Liver (tissue), 9 donors: ENCODE results near the gene PLEKHA8. TPM values are rescaled to one million over a fixed set of nuclear protein-coding genes. Genes with fewer than 3 reads are reported as not detected.

Experiments
- DNase-seq: peaks from one replicate; pipeline ENCODE4 v3.0.0-alpha.2; 2017; ENCODE audit warnings: low spot score
- H3K27ac ChIP-seq, 2 donors: one replicate each; pipeline ENCODE4 v1.7.0; 2013; ENCODE audit warnings: inconsistent platforms in 2 of 2, low read length in 2 of 2, control low read depth in 1 of 2, low read depth in 1 of 2, mild to moderate bottlenecking in 1 of 2
- H3K27me3 ChIP-seq, 4 donors: one replicate each; pipeline versions ENCODE4 v1.6.1 to v1.7.0; 2013; ENCODE audit warnings: low read length in 3 of 4, inconsistent platforms in 1 of 4, mild to moderate bottlenecking in 1 of 4, moderate library complexity in 1 of 4; ENCODE audit not compliant: control insufficient read depth in 4 of 4, insufficient read depth in 4 of 4
- H3K36me3 ChIP-seq, 4 donors: one replicate each; pipeline versions ENCODE4 v1.6.1 to v1.7.0; 2013; ENCODE audit warnings: low read length in 3 of 4, mild to moderate bottlenecking in 3 of 4, low read depth in 1 of 4, moderate library complexity in 1 of 4; ENCODE audit not compliant: control insufficient read depth in 4 of 4, insufficient read depth in 3 of 4
- H3K4me1 ChIP-seq, 4 donors: one replicate each; pipeline versions ENCODE4 v1.6.1 to v1.7.0; 2013; ENCODE audit warnings: low read length in 3 of 4, mild to moderate bottlenecking in 3 of 4, moderate library complexity in 1 of 4; ENCODE audit not compliant: control insufficient read depth in 4 of 4, insufficient read depth in 4 of 4
- H3K4me3 ChIP-seq, 3 donors: one replicate each; pipeline versions ENCODE4 v1.6.1 to v1.7.0; 2013; ENCODE audit warnings: low read length in 3 of 3, control low read depth in 1 of 3, low read depth in 1 of 3, mild to moderate bottlenecking in 1 of 3
- H3K9ac ChIP-seq, 2 donors: one replicate each; pipeline ENCODE4 v1.7.0; 2013; ENCODE audit warnings: low read length in 2 of 2, mild to moderate bottlenecking in 2 of 2, moderate library complexity in 2 of 2, control low read depth in 1 of 2, low read depth in 1 of 2
- H3K9me3 ChIP-seq, 4 donors: one replicate each; pipeline versions ENCODE4 v1.6.1 to v1.7.0; 2013; ENCODE audit warnings: low read length in 3 of 4; ENCODE audit not compliant: control insufficient read depth in 4 of 4
- FOXA1 ChIP-seq: IDR thresholded peaks from 2 replicates; pipeline ENCODE4 v1.6.1; 2016; ENCODE audit warnings: antibody characterized with exemption
- FOXA2 ChIP-seq: IDR thresholded peaks from 2 replicates; pipeline ENCODE4 v1.6.1; 2016; ENCODE audit warnings: antibody characterized with exemption
- GABPA ChIP-seq, 2 donors: IDR thresholded peaks in 1 of 2; conservative IDR thresholded peaks in 1 of 2; 2 replicates each; pipeline ENCODE4 v1.6.1; 2016; ENCODE audit warnings: antibody characterized with exemption in 2 of 2, mild to moderate bottlenecking in 1 of 2, moderate library complexity in 1 of 2
- HNF4A ChIP-seq, 2 donors: conservative IDR thresholded peaks; 2 replicates each; pipeline ENCODE4 v1.6.1; 2016; ENCODE audit warnings: antibody characterized with exemption in 2 of 2, mild to moderate bottlenecking in 2 of 2
- HNF4G ChIP-seq: IDR thresholded peaks from 2 replicates; pipeline ENCODE4 v1.6.1; 2016; ENCODE audit warnings: antibody characterized with exemption
- JUND ChIP-seq, 2 donors: IDR thresholded peaks; 2 replicates each; pipeline ENCODE4 v1.6.1; 2016; ENCODE audit warnings: antibody characterized with exemption in 2 of 2
- NR2F2 ChIP-seq: IDR thresholded peaks from 2 replicates; pipeline ENCODE4 v1.6.1; 2016; ENCODE audit warnings: antibody characterized with exemption
- RAD21 ChIP-seq, 2 donors: IDR thresholded peaks; 2 replicates each; pipeline ENCODE4 v1.6.1; 2016; ENCODE audit warnings: antibody characterized with exemption in 2 of 2, mild to moderate bottlenecking in 2 of 2
- RXRA ChIP-seq, 2 donors: IDR thresholded peaks; 2 replicates each; pipeline ENCODE4 v1.6.1; 2017 to 2018; ENCODE audit warnings: antibody characterized with exemption in 2 of 2, mild to moderate bottlenecking in 1 of 2
- SP1 ChIP-seq: IDR thresholded peaks from 2 replicates; pipeline ENCODE4 v1.6.1; 2018; ENCODE audit warnings: antibody characterized with exemption, mild to moderate bottlenecking
- YY1 ChIP-seq: IDR thresholded peaks from 2 replicates; pipeline ENCODE4 v1.6.1; 2016; ENCODE audit warnings: antibody characterized with exemption, mild to moderate bottlenecking
- WGBS: extraction: QIAGEN DNeasy Blood & Tissue Kit; methylation state at CpG from one replicate; pipeline ENCODE4 v1.1.7; 2013; 5-methylcytosine and 5-hydroxymethylcytosine counted together
- polyA plus RNA-seq, 2 donors: library from polyadenylated mRNA; stranded (reverse) in 1 of 2; unstranded in 1 of 2; fragments of 200-250 nt in 1 of 2; fragments of >200 nt in 1 of 2; fragmentation: Nextera tagmentation in 1 of 2; extraction: Ambion mirVana in 1 of 2; gene quantifications; one replicate each; pipeline versions ENCODE4 v1.2.1 to v1.2.3, GENCODE V29; 2013 to 2015
- total RNA-seq, 2 donors: library from RNA; depleted of rRNA; stranded (reverse); fragments of >200 nt; gene quantifications; one replicate each; pipeline ENCODE4 v1.2.3, GENCODE V29; 2014
- TF ChIP-seq, protein P1 (sequence below): IDR thresholded peaks from 2 replicates; pipeline ENCODE4 v1.6.1; 2016; ENCODE audit warnings: antibody characterized with exemption
- TF ChIP-seq, protein P2 (sequence below): fragments of 150-350 bp; IDR thresholded peaks from 2 replicates; pipeline ENCODE4 v1.5.1; 2017; ENCODE audit warnings: improper control_type of control experiment, low read depth, low read length; ENCODE audit not compliant: missing input control
- TF ChIP-seq, protein P3 (sequence below): IDR thresholded peaks from 2 replicates; pipeline ENCODE4 v1.6.1; 2016; ENCODE audit warnings: antibody characterized with exemption, mild to moderate bottlenecking
- TF ChIP-seq, protein P4 (sequence below): IDR thresholded peaks from 2 replicates; pipeline ENCODE4 v1.6.1; 2016; ENCODE audit warnings: antibody characterized with exemption
- donor health status: healthy.
- donor health status: healthy.
- donor health status: healthy.
- donor health status: healthy.
- donor health status: healthy.

Gene PLEKHA8
- total and polyA plus RNA-seq, 4 donors = 1.0 to 5.4 (median 2.4) TPM

- no peaks in the 10 kb centered on the region for H3K4me1 ChIP-seq
- no peak for TF ChIP-seq RXRA (IDR thresholded peaks at IDR 0.05)
- TF ChIP-seq YY1 = no peak
- TF ChIP-seq, protein P1, sequence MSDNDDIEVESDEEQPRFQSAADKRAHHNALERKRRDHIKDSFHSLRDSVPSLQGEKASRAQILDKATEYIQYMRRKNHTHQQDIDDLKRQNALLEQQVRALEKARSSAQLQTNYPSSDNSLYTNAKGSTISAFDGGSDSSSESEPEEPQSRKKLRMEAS = no peak
- TF ChIP-seq HNF4G = no peak
- no peak for TF ChIP-seq HNF4A (conservative IDR thresholded peaks at IDR 0.05)
- no peak for TF ChIP-seq FOXA2
- no peak for TF ChIP-seq GABPA (IDR thresholded peaks at IDR 0.05 in 1 of 2, conservative IDR thresholded peaks at IDR 0.05 in 1 of 2)
- TF ChIP-seq, protein P2, sequence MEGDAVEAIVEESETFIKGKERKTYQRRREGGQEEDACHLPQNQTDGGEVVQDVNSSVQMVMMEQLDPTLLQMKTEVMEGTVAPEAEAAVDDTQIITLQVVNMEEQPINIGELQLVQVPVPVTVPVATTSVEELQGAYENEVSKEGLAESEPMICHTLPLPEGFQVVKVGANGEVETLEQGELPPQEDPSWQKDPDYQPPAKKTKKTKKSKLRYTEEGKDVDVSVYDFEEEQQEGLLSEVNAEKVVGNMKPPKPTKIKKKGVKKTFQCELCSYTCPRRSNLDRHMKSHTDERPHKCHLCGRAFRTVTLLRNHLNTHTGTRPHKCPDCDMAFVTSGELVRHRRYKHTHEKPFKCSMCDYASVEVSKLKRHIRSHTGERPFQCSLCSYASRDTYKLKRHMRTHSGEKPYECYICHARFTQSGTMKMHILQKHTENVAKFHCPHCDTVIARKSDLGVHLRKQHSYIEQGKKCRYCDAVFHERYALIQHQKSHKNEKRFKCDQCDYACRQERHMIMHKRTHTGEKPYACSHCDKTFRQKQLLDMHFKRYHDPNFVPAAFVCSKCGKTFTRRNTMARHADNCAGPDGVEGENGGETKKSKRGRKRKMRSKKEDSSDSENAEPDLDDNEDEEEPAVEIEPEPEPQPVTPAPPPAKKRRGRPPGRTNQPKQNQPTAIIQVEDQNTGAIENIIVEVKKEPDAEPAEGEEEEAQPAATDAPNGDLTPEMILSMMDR = no peak
- no peak for TF ChIP-seq FOXA1
- TF ChIP-seq JUND (IDR thresholded peaks at IDR 0.05) = no peak
- TF ChIP-seq, protein P3, sequence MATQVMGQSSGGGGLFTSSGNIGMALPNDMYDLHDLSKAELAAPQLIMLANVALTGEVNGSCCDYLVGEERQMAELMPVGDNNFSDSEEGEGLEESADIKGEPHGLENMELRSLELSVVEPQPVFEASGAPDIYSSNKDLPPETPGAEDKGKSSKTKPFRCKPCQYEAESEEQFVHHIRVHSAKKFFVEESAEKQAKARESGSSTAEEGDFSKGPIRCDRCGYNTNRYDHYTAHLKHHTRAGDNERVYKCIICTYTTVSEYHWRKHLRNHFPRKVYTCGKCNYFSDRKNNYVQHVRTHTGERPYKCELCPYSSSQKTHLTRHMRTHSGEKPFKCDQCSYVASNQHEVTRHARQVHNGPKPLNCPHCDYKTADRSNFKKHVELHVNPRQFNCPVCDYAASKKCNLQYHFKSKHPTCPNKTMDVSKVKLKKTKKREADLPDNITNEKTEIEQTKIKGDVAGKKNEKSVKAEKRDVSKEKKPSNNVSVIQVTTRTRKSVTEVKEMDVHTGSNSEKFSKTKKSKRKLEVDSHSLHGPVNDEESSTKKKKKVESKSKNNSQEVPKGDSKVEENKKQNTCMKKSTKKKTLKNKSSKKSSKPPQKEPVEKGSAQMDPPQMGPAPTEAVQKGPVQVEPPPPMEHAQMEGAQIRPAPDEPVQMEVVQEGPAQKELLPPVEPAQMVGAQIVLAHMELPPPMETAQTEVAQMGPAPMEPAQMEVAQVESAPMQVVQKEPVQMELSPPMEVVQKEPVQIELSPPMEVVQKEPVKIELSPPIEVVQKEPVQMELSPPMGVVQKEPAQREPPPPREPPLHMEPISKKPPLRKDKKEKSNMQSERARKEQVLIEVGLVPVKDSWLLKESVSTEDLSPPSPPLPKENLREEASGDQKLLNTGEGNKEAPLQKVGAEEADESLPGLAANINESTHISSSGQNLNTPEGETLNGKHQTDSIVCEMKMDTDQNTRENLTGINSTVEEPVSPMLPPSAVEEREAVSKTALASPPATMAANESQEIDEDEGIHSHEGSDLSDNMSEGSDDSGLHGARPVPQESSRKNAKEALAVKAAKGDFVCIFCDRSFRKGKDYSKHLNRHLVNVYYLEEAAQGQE = no peak
- TF ChIP-seq NR2F2 = no peak
- no peak for TF ChIP-seq RAD21 (IDR thresholded peaks at IDR 0.05)
- no peak for TF ChIP-seq SP1
- TF ChIP-seq, protein P4, sequence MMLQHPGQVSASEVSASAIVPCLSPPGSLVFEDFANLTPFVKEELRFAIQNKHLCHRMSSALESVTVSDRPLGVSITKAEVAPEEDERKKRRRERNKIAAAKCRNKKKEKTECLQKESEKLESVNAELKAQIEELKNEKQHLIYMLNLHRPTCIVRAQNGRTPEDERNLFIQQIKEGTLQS = no peak
- no peak for DNase-seq
- H3K9me3 ChIP-seq = no peaks in the 10 kb centered on the region
- WGBS = 84% methylated on average over 3 of the region's 3 CpGs
- no peak overlapping the region for H3K9ac ChIP-seq
- H3K36me3 ChIP-seq = no peaks in the 10 kb centered on the region
- no peak overlapping the region for H3K4me3 ChIP-seq
- H3K27me3 ChIP-seq = no peaks in the 10 kb centered on the region
- no peak overlapping the region for H3K27ac ChIP-seq
These were observed 74.1 kb downstream of the PLEKHA8 start for GRCh38 chr7:30102281-30102680.

- no peak for TF ChIP-seq RXRA (IDR thresholded peaks at IDR 0.05)
- TF ChIP-seq, protein P2 = no peak
- no peak for TF ChIP-seq HNF4A (conservative IDR thresholded peaks at IDR 0.05)
- TF ChIP-seq, protein P1 = no peak
- TF ChIP-seq, protein P3 = no peak
- TF ChIP-seq, protein P4 = no peak
- no peak for TF ChIP-seq NR2F2
- no peak for TF ChIP-seq YY1
- TF ChIP-seq FOXA1 = no peak
- 86% methylated on average over 1 of the region's 1 CpG for WGBS
- H3K27ac ChIP-seq = no peak overlapping the region
- H3K9ac ChIP-seq = no peak overlapping the region
- H3K36me3 ChIP-seq = no peaks in the 10 kb centered on the region
- no peaks in the 10 kb centered on the region for H3K9me3 ChIP-seq
- no peaks in the 10 kb centered on the region for H3K4me1 ChIP-seq
- no peak overlapping the region for H3K4me3 ChIP-seq
- DNase-seq = no peak
- H3K27me3 ChIP-seq = no peaks in the 10 kb centered on the region
These were observed 75.9 kb downstream of the PLEKHA8 start for GRCh38 chr7:30104157-30104556.
